DND-41 (cell line): ENCODE data around the gene KDM6B.

Experiments used
- CTCF ChIP-seq: IDR thresholded peaks from 2 replicates; pipeline ENCODE4 v1.5.1; 2012; ENCODE audit warnings: borderline replicate concordance, low read length, moderate library complexity, mild to moderate bottlenecking; ENCODE audit not compliant: poor library complexity, severe bottlenecking; ENCODE audit errors: extremely low read depth
- EZH2 ChIP-seq: IDR thresholded peaks from 3 replicates; pipeline ENCODE4 v1.6.1; 2012; ENCODE audit warnings: borderline replicate concordance, low read depth, mild to moderate bottlenecking, moderate library complexity, low read length, inconsistent platforms; ENCODE audit not compliant: severe bottlenecking

- TF ChIP-seq CTCF (peak; percentile 3), EZH2 (no peak)
These were observed 8.6 kb upstream of the KDM6B start for GRCh38 chr17:7825206-7825990.
